ENCODE results near the gene CD59.

Gene CD59

DNA sequence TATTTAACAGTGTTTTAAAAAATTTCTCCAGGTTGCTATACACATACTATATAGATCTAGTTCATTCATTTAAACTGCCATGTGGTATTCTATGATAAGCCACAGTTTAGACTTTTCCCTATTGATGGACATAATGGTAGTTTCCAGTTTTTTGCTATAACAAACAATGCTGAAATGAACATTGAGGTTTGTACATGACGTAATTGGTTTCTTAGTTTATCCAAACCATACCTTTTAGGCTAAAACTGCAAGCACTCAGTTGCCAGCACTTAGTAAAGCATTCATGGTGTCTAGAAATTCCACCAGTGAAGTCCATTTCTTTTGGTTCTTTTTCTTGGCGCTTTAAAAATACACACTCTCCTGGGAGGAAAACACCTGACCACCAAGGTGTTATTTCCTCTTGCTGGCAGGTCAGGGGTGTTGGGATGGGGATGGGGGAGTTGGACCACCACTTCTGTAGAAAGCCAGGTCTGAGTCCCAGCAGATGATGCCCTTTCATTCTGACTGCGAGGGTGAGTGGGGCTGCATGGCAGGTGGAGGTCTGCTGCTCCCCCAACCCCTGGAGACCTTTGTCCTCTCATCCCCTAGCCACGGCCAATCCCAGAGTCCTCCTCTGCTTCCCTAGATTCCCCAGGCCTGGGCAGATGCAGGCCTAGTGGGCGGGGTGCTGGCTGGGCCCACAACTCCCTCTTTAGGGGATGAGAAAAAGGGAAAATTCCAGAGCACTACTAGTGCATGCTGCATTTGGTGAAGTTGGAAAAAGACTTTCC, 76.7 kb downstream of the CD59 start:
- Histone ChIP-seq H3K4me3 (ENCODE audit: low read length) (no peak overlapping the region), H3K9me3 (ENCODE audit: insufficient read depth, low read depth, low read length) (no peaks in the 10 kb centered on the region), H3K4me1 (ENCODE audit: insufficient read depth, low read length) (peaks cover 13% of the 10 kb centered on the region), H3K36me3 (ENCODE audit: insufficient read depth, low read depth, low read length) (no peaks in the 10 kb centered on the region), H3K9ac (ENCODE audit: low read depth, low read length) (no peak overlapping the region), H3K27me3 (ENCODE audit: insufficient read depth, low read length) (no peaks in the 10 kb centered on the region), H3K27ac (ENCODE audit: low read length) (no peak overlapping the region)

DNA sequence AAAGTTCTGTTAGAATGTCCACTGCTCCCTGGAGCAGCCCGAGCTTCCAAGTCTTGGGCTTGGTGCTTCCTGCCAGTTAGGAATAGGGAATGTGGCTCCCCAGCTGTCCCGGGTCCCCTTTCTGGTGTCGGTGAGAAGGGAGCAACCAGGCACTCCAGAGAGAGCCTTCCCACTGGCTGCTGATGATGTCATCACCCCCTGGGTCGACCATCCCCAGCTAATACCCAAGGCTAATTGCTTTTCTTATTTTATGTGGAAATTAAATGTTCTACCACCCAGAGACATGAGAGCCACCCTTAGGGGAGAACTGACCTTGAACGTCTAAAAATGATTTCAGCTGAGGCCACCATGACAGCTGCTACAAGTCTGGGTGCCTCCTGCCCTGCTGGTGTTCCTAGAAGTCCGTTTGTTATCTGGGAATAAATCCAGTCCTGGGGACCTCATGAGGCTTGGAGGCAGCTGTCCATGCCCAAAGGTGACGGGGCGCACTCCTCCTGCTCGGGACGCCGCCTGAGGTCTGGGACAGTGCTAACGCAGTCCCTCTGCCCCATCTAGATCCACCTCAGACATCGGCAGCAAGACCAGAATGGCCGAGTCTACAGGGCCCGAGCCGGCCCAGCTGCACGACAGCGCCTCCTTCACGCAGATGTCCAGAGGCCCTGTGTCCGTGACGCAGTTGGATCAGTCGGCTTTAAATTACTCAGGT, 77.9 kb downstream of the CD59 start:
- H3K27me3 ChIP-seq (ENCODE audit: insufficient read depth, low read length) = no peaks in the 10 kb centered on the region
- H3K4me1 ChIP-seq (ENCODE audit: insufficient read depth, low read length) = peaks cover 13% of the 10 kb centered on the region
- H3K27ac ChIP-seq (ENCODE audit: low read length) = no peak overlapping the region
- no peak overlapping the region for H3K4me3 ChIP-seq (ENCODE audit: low read length)
- H3K9ac ChIP-seq (ENCODE audit: low read depth, low read length) = no peak overlapping the region
- no peaks in the 10 kb centered on the region for H3K9me3 ChIP-seq (ENCODE audit: insufficient read depth, low read depth, low read length)
- no peaks in the 10 kb centered on the region for H3K36me3 ChIP-seq (ENCODE audit: insufficient read depth, low read depth, low read length)

DNA sequence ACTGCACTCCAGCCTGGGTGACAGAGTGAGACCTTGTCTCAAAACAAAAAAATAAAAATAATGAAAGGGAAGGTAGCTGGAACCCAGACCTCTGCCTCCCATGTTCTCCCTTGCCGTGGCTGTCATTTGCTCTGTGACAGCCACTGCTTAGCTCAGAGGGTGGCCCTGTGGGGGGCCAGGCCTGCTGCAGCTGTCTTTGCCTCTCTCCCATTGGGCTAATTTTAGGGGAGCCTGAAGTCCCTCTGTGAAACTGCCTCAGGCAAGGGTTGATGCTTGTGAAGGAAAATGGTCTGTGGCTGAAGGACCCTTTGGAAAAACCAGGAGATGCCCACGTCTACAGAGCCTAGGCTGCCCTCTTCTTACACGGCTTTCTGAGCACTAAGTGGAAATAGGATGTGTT, 78.5 kb downstream of the CD59 start:
- Histone ChIP-seq H3K4me1 (ENCODE audit: insufficient read depth, low read length) (peaks cover 9% of the 10 kb centered on the region), H3K36me3 (ENCODE audit: insufficient read depth, low read depth, low read length) (no peaks in the 10 kb centered on the region), H3K4me3 (ENCODE audit: low read length) (no peak overlapping the region), H3K9me3 (ENCODE audit: insufficient read depth, low read depth, low read length) (no peaks in the 10 kb centered on the region), H3K9ac (ENCODE audit: low read depth, low read length) (no peak overlapping the region), H3K27ac (ENCODE audit: low read length) (no peak overlapping the region), H3K27me3 (ENCODE audit: insufficient read depth, low read length) (no peaks in the 10 kb centered on the region)

DNA sequence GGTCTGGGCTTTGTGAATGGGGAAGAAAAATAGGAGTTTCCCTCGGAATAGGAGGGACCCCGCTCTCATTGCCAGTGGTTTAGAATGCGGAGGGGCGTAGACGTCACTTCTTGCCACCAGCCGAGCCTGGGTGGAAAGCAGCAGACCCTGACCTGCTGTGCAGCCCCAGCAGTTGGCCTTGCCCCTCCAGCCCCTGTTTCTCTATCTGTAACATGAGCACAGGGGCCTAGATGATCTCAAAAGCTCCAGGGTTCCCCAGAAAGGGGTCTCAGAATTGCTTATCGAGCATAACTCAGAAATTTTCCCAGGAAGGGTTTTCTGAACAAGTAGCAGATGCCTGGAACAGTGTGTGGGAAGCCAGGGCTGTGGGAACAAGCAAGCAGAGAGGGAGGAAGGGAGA, 79.5 kb downstream of the CD59 start:
- no peaks in the 10 kb centered on the region for H3K36me3 ChIP-seq (ENCODE audit: insufficient read depth, low read depth, low read length)
- H3K4me1 ChIP-seq (ENCODE audit: insufficient read depth, low read length) = no peaks in the 10 kb centered on the region
- H3K4me3 ChIP-seq (ENCODE audit: low read length) = no peak overlapping the region
- H3K27me3 ChIP-seq (ENCODE audit: insufficient read depth, low read length) = no peaks in the 10 kb centered on the region
- no peak overlapping the region for H3K27ac ChIP-seq (ENCODE audit: low read length)
- no peaks in the 10 kb centered on the region for H3K9me3 ChIP-seq (ENCODE audit: insufficient read depth, low read depth, low read length)
- no peak overlapping the region for H3K9ac ChIP-seq (ENCODE audit: low read depth, low read length)

DNA sequence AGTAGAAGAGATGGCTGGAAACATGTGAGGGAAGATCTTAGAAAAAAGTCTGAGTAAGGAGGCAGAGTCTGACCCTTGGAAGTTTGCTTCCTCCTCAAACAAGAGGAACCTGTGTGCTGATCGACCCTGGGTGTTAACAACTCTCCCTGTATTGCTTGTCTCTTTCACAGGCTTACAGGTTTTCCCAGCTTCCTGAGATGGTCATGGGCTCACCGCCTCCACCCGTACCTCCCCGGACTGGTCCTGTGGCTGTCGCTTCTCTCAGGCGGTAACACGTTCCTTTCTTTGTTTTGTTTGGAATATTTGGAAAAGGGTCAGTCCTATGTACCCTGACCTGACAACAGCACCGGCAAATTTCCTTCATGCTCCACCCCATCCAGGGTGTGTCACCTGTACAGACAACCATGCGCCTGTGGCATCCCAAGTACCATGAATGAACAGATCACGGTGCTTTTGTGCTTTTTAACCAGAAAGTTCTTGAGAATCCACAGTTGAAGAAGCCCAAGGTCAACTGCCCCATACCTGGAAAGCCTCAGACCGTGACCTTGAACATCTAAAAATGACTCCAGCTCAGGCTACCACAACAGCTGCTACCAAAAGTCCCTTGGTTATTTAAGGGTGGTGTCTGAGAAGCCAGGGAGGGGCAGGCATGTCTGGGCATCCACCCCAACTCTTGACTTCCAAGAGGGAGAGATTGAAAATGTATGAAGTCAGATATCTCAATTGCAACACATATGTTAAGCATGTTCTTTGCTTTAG, 80.2 kb downstream of the CD59 start:
- no peak overlapping the region for H3K27ac ChIP-seq (ENCODE audit: low read length)
- no peaks in the 10 kb centered on the region for H3K9me3 ChIP-seq (ENCODE audit: insufficient read depth, low read depth, low read length)
- no peaks in the 10 kb centered on the region for H3K27me3 ChIP-seq (ENCODE audit: insufficient read depth, low read length)
- H3K4me1 ChIP-seq (ENCODE audit: insufficient read depth, low read length) = no peaks in the 10 kb centered on the region
- H3K4me3 ChIP-seq (ENCODE audit: low read length) = no peak overlapping the region
- no peaks in the 10 kb centered on the region for H3K36me3 ChIP-seq (ENCODE audit: insufficient read depth, low read depth, low read length)
- no peak overlapping the region for H3K9ac ChIP-seq (ENCODE audit: low read depth, low read length)

DNA sequence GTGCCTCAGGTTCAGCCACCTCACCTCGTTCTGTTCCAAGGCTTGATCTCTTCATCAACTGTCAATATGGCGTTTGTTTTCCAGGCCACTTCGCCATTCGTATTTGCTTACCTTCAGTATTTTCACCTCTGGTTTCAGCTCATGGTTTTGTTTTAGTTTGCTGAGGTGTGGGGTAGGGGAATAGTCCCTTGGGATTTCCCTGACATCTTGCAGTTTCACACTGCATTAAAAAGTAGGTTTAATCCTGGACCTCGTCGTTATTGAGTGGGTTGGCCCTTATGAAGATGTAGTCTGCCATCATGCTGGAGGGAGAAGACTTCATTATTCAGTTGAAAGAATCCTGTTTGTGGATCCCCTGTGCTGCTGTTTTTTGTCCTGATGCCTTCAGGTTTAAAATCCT, 81.6 kb downstream of the CD59 start:
- Histone ChIP-seq H3K27me3 (ENCODE audit: insufficient read depth, low read length) (no peaks in the 10 kb centered on the region), H3K4me3 (ENCODE audit: low read length) (no peak overlapping the region), H3K4me1 (ENCODE audit: insufficient read depth, low read length) (no peaks in the 10 kb centered on the region), H3K9me3 (ENCODE audit: insufficient read depth, low read depth, low read length) (no peaks in the 10 kb centered on the region), H3K27ac (ENCODE audit: low read length) (no peak overlapping the region), H3K36me3 (ENCODE audit: insufficient read depth, low read depth, low read length) (no peaks in the 10 kb centered on the region), H3K9ac (ENCODE audit: low read depth, low read length) (no peak overlapping the region)
